Activated gamma-delta T cell treated with anti-CD3 and anti-CD28 coated beads, Interleukin-2, amount 50 U/mL, for 16 hours (primary cell): ENCODE results near the gene RBMS1.

ENCODE experiments used
- DNase-seq: peaks from one replicate; pipeline ENCODE4 v3.0.0-alpha.2; 2020; ENCODE audit warnings: low read depth

RBMS1 gene

GRCh38 chr2:160278101-160278878 lies 215.3 kb downstream of the RBMS1 start:
- no peak for DNase-seq

GRCh38 chr2:160277151-160277550 lies 216.5 kb downstream of the RBMS1 start:
- no peak for DNase-seq

GRCh38 chr2:160275656-160276055 lies 218.0 kb downstream of the RBMS1 start:
- DNase-seq, result no peak

- no peak for DNase-seq
Observed at GRCh38 chr2:160271171-160272086, 222.2 kb downstream of the RBMS1 start.

- DNase-seq, result no peak
Observed at GRCh38 chr2:160270571-160271113, 223.0 kb downstream of the RBMS1 start.

GRCh38 chr2:160269803-160270570 lies 223.6 kb downstream of the RBMS1 start:
- peak; percentile 54 for DNase-seq

- no peak for DNase-seq
Observed at GRCh38 chr2:160269365-160269764, 224.2 kb downstream of the RBMS1 start.

- no peak for DNase-seq
Observed at GRCh38 chr2:160268151-160268781, 225.3 kb downstream of the RBMS1 start.

- no peak for DNase-seq
Observed at GRCh38 chr2:160267692-160268091, 225.9 kb downstream of the RBMS1 start.

- DNase-seq, result no peak
Observed at GRCh38 chr2:160267022-160267421, 226.6 kb downstream of the RBMS1 start.

- no peak for DNase-seq
Observed at GRCh38 chr2:160266037-160266551, 227.5 kb downstream of the RBMS1 start.

- no peak for DNase-seq
Observed at GRCh38 chr2:160264308-160264707, 229.3 kb downstream of the RBMS1 start.

- DNase-seq, result no peak
Observed at GRCh38 chr2:160261732-160262131, 231.9 kb downstream of the RBMS1 start.

- DNase-seq, result no peak
Observed at GRCh38 chr2:160258492-160258805, 235.2 kb downstream of the RBMS1 start.

GRCh38 chr2:160257743-160258491 lies 235.7 kb downstream of the RBMS1 start:
- DNase-seq, result no peak

- no peak for DNase-seq
Observed at GRCh38 chr2:160257041-160257742, 236.4 kb downstream of the RBMS1 start.

- no peak for DNase-seq
Observed at GRCh38 chr2:160256507-160256906, 237.1 kb downstream of the RBMS1 start.

GRCh38 chr2:160255408-160255807 lies 238.2 kb downstream of the RBMS1 start:
- no peak for DNase-seq

GRCh38 chr2:160254189-160254762 lies 239.3 kb downstream of the RBMS1 start:
- DNase-seq, result no peak
